Suppressor macrophage (primary cell): ENCODE data around the gene TMPRSS11F.

Experiments
- DNase-seq, 4 experiments: peaks; one replicate each; pipeline ENCODE4 v3.0.0-alpha.2; 2020 to 2022

The TMPRSS11F gene

GRCh38 chr4:68077301-68077700 is 52.4 kb downstream of the TMPRSS11F start:
- no peak for DNase-seq

- no peak for DNase-seq
Measured at GRCh38 chr4:68076194-68076593, 53.5 kb downstream of the TMPRSS11F start.

DNA sequence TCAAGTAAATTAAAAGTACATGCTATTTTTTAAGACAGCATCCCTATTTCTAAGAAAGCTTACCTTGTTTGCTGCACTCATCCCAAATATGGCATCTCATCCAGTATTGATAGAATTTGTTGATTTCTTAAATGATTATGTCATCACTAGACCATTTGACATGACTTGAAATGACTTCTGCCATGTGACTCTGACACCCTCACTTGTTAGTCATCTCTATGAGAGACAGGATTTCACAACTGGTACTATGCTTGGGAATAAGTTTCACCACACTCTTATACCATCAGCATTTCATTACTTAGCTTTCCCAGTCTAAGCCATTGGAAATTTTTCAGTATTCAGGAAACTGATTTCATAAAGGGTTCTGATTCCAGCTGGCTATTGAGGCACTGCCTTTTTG is 55.3 kb downstream of the TMPRSS11F start:
- DNase-seq = peak; percentile 3 to 59 (median 29)

GRCh38 chr4:68070302-68070701 is 59.4 kb downstream of the TMPRSS11F start:
- DNase-seq = no peak

- DNase-seq = no peak
Measured at GRCh38 chr4:68062501-68062900, 67.2 kb downstream of the TMPRSS11F start.

DNA sequence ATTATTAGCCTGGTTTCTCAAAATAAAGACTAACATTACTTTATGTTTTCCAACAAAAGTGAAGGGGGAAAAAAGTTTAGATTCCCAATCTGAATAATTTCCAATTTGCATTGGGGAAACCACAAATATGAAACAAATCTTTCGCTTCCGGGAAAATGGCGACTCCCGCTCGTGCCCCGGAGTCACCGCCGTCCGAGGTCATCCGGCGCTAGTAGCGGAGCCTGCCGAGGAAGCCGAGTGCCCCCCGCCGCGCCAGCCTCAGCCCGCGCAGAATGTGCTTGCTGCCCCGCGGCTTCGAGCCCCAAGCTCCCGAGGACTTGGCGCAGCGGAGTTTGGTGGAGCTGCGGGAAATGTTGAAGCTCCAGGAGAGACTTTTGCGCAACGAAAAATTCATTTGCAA is 91.4 kb downstream of the TMPRSS11F start:
- DNase-seq = no peak

- no peak for DNase-seq
Measured at GRCh38 chr4:68021185-68021584, 108.5 kb downstream of the TMPRSS11F start.

DNA sequence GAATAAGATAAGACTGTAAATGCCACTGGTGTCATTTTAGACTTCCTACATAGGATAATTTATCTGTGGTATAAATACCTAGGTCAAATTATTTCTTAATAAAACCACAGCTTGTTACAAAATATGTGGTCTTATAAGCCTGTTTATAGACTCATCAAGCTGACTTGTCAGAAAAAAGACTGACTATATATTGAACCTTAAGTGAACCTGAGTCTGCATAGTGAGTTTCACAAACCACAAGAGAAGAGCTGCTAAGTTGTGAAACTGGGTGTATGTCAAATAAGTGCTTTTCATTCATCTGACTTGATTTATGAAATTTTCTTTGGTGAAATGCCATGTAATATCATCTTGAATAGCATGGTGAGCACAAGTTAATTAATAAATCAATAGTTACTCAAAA is 118.0 kb downstream of the TMPRSS11F start:
- no peak for DNase-seq
